NCI-H1417 (cell line): ENCODE measurements around the gene APOB.

Experiments used
- DNase-seq, 3 experiments: peaks; one replicate each; lab custom pipeline; 2025; lab: John Stamatoyannopoulos, UW

APOB gene

DNA sequence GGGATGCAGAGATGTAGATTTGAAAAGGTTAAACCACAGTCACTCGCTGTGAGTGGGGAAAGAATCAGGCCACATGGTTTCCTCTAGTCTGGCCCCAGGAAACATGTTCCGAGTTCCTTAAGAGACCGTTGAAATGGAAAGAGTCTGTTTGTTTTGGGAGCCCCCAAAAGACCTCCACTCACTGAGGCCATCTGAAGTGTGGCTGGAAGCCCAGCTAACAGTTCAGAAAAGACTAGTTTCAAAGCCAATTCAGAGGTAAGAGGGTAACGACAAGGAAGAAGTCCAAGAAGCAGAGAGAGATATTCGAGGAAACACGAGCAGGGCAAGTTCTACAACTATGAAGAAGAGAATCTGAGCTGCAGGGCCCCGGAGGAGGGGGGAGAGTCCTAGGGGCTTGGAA is 61.0 kb downstream of the APOB start:
- no peak for DNase-seq

DNA sequence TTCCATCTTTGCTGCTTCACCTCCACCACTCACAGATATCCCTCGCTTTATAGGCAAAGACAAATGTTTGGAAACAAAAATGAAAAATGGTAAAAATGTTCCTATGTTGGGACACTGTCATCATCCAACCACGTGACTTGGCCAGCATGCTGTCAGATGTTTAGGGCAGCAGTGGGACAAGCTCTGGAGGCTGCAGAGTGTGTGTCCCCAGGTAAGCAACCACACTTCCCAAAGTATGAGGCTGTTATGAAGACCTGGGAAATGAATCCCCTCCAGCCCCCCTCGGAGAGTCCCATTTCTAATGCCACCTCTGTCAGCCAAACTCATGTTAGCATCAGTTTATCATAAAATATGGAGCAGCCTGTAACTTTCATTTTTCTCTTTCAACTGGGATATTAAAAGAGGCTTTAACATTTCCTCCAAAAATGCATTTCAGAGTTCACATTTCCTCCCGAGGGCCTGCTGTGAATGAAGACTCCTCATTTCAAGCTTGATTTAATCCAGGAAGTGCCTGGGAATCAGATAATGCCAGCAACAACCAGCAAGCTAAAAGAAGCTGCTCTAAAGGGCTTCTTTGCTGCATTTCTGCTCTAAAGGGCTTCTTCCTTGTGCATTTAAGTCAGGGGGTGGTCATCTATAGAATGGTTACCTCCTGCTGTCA is 66.2 kb downstream of the APOB start:
- DNase-seq: no peak

DNA sequence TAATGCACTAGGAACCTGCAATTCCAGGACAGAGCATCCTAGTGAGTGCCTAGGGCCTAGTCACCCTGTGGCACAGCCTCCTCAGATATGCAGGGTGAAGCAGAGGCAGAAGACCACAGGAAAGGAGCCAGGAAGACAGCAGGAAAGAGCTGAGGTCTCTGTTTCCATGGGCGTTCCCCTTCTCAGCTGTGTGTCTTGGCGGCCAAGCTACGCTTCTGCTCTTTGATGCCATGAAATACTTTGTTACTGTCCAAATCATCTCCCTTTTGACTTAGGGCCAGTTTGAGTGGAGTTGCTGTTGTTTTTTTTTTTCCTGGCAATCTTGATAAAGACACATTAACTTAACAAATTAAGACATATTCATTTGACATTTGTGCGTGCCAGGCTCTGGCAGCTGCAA is 67.3 kb downstream of the APOB start:
- DNase-seq: no peak

DNA sequence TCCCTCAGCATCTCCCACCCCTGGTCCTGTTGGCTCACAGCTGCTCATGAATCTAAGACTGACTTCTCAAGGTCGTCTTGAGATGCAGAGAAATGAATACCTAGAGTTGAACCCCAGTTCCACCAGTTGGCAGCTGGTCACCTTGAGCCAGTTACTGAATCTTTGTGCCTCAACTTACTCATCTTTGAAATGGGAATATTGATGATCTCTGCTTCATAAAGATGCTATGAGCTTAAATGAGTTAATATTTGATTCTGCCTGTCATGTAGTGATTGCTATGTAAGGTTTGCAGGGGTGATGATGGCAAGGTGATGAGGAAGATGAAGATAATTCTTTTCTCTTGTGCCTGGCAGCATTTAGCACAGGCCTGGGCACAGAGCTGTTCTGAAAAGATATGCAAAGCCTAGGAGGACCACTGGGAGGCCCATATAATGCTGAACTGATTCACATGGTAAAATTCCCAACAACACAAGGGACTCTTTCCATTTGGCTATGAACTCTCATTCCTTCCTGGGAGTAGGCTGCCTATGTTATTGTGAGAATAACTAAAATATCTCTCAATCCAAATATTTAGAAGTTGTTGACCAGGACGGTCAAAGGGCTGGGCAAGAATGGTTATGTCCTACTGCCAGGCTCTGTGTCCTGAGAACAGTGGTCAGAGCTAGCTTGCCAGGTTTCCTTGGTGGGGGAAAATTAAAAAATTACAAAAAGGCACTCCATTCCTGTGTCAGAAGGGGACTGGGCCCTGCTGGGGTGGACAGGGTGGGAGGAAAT is 70.9 kb downstream of the APOB start:
- DNase-seq: no peak

DNA sequence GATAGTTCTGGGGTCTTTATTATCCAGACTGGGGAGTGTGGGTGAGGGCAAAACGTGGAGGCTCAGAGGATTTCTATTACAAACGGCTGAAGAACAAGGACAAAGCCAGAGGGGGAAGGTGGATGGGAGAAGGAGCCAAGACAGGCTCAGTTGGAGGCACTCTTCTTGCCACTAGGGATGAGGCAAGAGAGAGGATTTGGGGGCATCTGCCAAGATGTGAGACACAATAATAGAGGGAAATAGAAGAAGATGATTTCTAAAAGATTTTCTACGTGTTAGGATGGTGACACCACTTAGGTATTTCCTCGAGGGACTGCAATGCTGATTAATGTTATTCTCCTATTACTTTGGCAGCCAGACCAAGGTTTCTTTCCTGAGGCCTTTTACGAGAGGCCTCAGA is 71.8 kb downstream of the APOB start:
- no peak for DNase-seq

DNA sequence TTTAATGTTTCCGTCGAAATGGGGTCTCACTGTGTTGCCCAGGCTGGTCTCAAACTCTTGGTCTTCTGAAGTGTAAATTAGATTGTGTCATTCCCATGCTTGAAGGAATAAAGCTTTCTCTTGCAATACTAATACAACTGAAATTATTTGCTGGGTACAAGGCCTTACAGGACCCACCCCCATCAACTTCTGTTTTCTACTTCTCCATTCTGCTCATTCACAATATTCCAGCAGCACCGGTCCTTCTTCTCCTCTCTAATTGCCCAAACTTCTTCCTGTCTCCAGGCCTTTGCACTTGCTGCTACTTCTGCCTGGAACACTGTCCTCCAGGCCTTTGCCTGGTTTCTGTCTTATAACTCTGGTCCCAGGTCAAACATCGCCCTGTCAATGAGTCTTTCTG is 73.8 kb downstream of the APOB start:
- DNase-seq: no peak

DNA sequence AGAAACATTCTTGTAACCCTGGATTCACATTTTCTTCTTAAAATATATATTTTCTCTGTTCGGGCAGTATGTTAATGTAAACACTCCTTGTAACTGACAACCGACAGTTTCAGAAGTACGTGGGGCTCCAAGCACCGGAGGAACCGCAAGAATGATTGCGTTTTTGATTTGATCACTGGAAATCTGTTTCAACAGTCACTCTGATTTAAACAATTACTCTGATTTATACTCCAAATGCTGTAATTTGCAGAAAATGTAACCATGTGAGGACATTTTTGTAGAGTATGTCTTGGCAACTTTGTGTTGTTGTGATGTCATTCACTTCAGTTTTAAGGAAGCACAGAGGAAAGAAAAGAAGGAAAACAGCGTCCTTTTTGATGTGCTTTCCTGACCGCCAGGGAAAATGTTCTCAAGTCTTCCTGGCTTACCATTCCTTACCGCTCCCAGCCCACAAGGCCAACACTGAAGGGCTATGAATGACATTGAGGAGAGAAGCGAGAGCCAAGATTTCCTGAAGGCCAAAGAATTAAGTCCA is 77.7 kb downstream of the APOB start:
- DNase-seq: no peak

DNA sequence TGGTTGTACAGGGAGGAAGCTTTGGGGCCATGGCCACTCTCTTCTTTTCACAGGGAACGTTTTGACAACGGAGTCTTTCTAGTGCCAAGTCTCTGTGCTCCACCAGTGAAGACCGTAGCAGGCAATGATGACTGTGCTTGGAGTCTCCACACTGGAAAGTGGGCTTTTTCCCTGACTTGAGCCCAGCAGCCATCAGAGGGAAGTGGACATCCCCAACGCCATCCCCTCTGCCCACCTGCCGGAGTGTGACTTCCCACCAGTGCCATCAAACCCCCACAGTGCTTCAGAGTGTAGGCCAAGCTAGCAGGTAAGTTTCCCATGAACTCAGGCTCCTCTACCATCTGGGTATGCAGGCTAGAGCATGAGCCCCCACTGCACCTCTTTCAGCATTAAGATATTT is 78.7 kb downstream of the APOB start:
- DNase-seq: no peak

DNA sequence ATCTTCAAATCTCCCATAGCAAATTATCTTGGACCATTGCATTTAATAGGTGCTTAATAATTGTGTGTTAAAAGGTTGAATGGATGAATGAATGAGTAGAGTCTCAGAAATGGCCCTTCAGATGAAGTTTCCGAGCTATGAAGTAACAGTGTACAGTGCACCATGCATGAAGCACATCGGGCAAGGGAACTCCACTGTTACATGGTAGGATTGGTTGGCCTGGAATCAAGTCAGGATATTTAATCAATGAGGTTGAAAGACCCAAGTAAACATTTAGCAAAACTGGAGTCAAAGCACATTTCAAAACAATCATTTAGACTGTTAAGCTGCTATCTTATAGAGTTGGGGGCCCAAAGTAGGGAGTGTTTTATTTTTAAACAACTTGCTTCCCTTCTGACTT is 80.0 kb downstream of the APOB start:
- no peak for DNase-seq

DNA sequence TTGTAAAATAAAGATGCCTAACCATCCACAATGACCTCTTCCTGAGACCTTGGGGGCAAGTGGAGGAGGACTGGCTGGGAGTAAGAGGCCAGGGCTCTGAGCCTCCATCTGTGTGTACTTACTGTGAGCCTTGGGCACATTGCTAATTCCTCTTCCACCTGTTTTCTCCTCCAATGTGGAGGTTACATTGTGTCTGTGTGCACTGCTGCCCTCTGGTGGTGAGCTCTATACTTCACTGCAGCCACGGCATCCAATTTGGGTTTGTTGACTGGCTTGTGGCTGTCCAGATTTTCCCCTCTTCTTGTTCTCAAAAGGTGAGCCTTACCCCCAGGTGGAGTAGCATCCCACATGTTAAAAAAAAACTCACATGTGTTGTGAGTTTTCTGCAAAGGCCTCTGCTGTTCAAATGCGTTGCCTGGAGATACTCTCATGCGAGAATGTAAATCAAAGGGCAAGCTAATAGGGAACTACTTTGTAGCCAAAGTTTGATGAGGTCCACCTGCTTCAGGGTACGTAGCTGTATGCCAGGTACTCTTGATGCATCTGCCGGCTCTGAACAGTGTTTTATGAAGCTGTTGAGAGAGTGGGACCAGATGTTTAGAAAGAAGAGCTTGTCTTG is 80.8 kb downstream of the APOB start:
- peak; percentile 40 to 82 (median 80) for DNase-seq

DNA sequence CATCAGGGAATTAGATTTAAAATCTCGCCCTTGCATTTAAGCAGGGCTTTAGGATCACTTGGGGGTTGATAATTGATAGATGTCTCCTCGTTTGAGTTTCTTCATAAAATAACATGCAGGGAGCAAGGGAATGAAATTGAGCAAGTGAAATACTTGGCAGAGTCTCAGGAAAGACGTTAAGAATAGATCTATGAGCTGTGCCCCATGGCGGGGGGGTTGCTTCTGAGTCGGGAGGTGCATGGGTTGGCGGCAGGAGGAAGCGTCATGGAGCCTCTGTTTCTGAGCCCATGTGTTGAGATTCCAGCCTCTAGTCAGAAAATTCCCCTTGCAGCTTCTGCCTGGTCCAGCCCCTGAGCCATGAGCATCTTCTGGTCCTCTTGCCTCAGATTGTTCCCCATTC is 82.0 kb downstream of the APOB start:
- no peak for DNase-seq

DNA sequence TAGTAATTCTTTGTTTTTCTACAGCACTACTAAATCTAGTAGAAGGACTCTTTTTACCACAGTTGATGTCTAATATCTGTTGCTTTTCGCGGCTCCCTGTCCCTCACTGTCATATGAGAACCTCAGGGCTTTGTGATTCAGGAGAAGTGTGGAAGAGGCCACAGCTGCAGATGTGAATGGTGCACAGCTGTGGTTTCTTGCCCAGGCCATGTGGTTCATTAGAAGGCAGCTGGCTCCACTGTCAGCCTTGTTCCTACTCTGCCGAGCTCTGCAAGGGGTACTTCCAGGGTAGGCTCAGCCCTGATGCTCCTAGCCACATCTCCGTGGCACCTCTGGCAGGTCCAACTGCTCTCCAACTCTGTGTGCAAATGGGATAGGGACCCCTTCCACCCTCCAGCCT is 83.9 kb downstream of the APOB start:
- DNase-seq: no peak

DNA sequence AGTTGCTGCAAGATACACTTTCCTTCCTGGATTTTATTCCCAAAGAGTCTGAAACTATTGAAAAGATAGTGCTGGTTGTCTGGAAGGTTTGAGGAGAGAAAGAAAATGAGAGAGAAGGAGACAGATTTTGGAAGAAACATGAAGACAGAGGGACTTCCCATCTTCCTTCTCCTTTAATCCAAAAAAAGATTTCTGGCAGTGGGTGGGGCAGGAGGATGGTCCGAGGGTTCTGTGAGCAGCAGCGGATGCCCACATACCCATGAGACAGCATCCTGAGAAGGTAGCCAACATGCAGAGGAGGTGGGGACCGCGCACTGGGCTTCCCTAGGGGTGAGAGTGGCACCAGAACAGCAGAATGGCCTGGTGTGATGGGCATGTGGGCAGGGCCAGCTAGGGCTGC is 84.6 kb downstream of the APOB start:
- no peak for DNase-seq

DNA sequence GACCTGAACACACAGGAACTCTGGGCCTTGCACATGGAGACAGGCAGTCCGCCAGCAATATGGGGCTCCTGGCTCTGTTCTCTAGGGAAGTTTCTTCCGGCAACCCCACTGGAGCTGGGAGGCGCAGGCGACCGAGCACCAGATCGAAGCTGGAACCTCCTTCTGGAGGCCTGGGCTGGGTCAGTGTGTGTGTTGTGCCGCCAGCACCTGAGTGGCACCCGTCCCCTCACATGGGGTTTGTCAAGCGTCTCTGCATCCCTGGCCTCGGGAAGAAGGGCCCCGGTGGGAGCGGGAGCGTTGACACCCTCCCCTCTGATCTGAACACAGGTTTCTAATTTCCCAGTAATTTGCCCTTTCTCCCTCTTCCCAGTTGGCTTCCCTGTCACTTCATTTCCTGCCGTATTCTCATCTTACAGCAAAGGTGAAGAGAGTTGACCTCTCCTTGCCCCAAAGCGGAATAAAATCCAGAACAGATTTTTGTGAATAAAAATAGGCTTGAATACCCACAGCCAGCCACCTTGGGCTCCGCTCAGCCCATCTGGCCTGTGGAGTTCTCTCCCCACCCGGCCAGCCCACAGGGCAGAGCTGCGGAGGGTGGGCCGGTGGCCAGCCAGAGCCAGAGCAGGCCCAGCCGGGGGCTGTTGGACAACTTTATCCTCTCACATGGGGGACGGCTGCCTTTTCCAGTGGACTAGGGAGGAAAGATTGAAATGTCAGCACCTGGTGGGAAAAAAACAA is 85.9 kb downstream of the APOB start:
- DNase-seq: no peak

DNA sequence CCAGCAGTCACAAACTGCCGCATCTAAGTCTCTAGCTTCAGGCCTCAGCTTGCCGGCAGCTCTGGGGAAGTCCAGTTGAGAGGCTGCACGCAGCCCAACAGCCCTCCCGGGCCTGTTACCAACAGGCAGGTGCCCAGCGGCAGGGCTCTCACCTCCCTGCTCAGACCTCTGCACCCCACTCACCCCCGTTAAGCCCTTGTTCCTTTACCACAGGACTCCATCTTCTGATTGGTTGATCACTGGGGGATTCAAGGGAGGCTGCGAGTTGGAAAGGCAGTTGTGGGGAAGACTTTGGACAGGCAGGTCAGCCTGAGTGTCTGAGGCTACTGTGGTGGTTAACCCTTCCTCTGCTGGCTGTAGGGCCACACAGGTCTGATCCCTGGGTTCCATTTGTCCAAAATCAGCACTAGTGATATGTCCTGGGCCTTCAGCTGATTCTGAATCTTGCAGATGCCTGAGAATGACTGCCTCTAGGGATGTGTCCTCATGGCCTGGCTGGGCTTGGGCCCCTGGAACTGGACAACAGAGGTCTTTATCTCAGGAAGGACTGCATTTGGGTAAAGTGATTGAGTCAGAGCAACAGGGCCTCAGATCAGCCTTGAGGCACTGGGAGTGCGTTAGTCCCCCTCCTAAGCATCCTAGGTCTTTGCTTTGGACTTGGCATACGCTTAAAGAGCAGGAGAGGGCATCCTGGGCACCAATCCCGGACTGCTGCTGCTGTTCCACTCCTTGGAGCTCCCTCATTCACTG is 88.4 kb downstream of the APOB start:
- DNase-seq: no peak

DNA sequence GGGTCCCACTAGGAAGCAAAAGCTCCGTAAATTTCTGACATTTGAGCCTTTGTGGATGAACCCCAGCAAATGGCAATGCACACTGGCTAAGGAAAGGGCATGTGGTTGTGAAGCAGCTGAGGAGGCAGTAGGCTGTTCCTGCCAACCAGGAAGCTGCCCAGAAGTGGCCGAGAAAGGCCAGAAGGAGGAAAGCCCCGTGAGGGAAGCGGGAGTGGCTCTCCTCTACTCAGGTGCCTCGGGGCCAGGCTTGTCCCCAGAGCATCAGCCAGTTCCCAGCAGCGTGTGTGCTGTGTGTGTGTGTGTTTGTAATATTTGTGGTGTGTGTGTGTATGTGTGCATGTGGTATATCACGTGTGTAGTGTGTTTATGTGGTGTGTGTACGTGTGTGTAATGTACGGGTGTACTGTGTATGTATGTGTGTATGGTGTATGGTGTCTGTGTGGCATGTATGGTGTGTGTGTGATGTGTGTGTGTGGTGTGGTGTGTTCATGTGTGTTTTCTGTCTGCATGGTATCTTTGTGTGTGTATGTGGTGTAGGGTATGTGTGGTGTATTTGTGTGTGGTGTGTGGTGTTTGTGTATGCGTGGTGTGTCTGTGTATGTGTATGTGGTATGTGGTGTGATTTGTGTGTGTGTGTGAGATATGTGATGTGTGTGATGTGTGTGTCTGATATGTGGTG is 90.6 kb downstream of the APOB start:
- no peak for DNase-seq
